Measurements from ENCODE around the gene CPO.

The CPO gene

GRCh38 chr2:207015901-207016300 is 76.6 kb downstream of the CPO start:
- no peak for DNase-seq (ENCODE audit: low spot score)

Data from CD4-positive, alpha-beta T cell treated with Interleukin-6 at 100 ng/mL for 8 hours (primary cell).